COR-L47 (cell line): ENCODE data around the gene PDE1C.
A peak's percentile ranks its signal among the peaks of the same experiment; 100 is the strongest.

ENCODE experiments used
- DNase-seq: peaks from one replicate; lab custom pipeline; 2025; lab: John Stamatoyannopoulos, UW

Gene PDE1C

GRCh38 chr7:31772211-31772610 lies 298.0 kb downstream of the PDE1C start:
- DNase-seq: no peak

DNA sequence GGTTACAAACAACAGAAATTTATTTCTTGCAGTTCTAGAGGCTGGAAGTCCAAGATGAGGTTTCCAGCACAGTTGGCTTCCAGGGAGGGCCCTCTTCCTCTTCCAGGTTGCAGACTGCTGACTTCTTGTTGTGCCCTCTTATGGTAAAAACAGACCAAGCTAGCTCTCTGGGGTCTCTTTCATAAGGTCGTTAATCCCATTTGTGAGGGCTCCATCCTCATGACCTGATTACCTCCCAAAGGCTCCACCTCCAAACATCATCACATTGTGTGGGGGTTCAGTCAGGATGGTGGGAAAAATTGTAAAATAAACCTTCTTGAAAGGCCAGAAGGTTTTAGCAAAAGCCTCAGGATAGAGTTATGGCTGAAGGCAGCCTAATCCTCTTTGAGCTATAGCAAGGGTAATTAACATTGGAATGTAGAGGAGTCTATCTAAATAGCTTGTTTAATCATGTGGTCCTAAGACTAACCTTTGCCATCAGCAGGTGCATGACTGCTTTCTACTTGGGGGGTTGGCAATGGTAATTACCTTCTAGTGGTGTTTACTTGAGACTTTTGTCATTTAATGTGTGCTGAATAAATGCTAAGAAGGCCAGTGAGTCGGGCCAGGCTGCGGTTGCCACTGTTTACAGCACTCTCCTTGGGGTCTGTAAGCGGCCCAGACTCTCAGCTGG lies 302.4 kb downstream of the PDE1C start:
- no peak for DNase-seq

- DNase-seq: no peak
Measured at GRCh38 chr7:31764462-31764861, 305.7 kb downstream of the PDE1C start.

DNA sequence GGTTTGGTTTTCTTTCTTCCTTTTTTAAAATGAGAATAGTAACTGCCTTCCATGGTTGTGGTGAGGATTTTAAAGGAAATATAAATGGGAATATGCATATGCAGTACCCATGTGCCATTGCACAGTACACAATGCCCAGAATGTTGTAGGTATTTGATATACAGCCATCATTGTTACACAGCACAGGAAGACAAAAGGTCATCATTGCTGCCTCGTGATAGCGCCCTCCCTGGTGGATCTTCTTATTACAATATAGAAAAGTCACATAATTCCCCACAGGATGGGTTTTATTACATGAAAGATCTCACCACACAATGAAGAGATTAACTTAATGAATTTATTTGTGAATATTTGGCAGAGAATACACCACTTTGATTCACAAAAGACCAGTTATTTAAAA lies 306.7 kb downstream of the PDE1C start:
- no peak for DNase-seq

DNA sequence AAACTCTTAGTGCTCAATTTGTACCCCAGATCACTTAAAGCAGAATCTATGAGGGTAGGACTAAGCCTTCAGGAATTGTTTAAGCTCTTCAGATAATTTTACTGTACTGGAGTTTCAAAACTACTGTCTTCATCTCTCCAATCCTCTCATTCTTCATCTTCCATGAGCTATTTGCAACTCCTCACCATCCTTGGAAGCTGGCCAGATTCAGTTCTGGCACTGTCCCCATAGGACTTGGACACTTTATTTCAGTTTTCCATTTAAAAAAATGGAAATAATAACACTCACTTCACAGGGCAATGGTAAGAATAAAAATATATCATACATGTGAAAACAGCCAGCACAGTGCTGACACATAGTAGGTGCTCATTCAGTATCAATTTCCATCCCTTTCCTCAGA lies 308.6 kb downstream of the PDE1C start:
- DNase-seq: no peak

DNA sequence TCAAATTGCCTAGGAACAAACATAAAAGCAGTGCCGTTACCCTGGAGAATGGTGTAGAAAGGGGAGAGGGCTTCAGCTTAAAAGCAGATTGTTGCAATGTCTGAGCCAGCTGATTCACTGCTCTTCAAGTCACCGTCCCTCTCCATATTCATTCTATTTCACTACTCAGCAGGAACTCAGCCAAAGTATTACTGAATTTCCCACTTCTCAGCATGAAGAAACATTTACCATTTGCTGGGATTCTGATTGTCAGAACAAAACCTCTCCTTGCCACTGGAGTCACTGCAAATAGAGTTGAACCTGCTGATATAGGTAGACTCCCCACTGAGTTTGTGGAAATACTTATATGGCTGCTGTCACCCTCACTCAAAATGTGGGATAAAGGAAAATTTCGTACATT lies 311.5 kb downstream of the PDE1C start:
- no peak for DNase-seq

DNA sequence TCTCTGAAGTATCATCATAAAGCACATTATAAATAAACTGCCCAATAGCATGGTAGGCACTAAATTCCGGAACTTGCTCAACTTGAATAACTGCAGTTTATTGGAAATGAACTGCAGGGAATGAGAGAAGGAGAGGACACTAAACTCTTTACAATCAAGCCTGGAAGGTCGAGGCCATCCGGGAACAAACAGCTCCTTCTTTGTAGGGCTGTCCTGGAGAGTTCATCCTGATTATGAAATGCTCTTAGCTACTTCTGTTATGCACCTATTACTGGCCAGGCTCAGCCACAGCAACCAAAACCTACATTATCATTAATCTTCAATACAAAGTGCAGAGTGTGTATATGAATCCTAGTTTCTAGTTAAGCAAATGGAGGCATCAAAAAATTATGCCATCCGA lies 318.5 kb downstream of the PDE1C start:
- no peak for DNase-seq

- no peak for DNase-seq
Measured at GRCh38 chr7:31748084-31748483, 322.1 kb downstream of the PDE1C start.

DNA sequence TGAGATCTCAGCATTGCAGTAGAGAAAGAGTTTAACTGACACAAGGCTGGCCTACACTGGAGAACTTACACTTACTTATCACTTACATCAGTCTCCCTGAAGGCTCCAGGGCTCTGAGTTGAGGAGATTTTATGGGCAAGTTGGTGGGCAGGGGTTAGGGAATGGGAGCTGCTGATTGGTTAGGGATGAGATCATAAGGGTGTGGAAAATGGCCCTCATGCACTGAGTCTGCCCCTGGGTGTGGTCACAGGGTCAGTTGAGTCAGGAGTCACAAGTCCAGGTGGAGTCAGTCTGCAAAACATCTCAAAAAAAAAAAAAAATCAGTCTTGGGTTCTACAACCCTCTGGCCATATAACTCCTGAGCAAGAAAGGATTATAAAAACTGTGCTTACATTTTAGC lies 322.7 kb downstream of the PDE1C start:
- DNase-seq: no peak

DNA sequence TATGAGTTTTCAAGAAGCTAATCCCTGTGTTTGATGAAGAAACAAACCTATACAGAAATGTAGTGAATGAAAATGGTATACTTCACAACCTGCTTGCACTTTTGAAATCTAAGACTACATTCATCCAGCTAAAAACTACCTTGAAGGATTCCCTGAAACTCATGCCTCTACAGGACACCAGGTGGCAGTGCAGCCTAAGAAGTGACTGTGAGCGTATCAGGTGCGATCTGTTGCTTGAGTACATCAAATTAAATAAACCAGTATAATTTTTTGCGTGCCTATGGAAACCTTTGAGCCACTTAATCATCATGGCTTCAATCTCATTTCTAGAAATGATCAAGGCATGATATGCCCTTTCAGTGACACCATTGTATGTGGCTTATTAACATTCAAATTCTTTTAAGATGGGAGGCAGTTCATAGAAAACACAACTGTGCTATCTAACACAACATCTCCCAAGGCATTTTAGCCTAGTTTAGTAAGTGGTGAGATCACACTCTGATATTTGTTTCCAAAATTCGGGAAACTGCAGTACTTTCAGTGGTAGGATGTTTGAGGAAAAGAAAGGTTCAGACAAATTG lies 325.8 kb downstream of the PDE1C start:
- DNase-seq: peak; percentile 38

DNA sequence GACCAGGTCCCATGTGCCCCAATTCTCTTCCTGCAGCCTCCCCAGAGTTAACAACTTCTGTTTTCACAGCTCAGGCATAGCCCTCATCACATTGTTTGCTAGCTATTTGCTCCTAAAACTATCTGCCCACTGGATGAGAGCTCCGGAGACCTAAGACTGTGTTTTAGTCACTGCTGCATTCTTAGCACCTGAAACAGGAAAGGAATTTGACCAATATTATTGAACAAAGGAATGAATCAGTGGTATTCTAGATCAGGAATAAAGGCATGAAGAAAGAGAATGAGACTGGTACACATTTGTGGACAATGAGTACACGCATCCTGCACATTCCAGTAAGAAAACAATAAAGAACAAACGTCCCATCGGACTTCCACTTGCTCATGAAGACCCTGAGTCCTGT lies 328.4 kb downstream of the PDE1C start:
- no peak for DNase-seq

DNA sequence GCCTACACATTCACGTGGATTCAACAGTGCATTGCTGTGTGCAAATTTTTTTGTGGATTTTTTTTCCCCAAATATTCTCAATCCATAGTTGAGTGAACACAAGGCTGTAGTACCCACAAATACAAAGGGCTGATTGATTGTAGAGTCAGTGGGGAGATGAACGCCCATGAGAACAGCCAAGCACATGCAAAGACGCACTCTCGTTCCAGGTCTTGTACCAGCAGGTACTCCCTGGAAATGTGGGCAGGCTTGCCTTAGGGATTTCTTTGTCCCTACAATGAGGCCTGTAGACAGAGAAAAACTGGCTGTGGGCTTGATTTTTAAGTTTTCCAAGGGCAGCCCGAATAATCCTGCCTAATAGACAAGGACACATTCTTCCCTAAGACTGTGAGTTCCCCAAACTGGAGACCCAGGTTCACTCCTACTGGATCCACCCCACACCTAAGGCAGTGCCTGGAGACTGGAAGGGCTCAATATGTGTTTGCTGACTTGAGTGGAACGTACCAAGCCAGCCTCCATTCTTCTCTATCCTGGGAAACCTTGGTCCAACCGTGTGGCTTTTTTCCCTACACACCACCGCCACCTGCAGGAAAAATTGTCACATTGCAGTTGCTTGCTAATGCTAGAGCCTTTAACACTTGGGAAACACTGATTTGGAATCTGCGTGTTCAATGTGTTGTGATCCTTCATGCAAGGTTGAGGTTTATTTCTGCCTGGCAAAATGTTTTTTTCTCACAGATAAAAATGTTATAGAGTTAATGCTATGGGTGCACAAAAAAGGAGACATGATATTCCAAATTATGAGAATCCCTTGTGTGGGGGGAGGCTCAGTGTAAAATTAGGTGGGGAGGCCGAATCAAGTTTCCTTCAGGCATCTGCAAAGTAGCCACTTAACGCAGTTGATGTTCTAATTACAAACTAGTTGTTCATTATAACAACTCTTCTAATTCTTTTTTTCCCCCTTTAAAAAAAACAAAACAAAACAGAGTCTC lies 333.9 kb downstream of the PDE1C start:
- peak; percentile 61 for DNase-seq

DNA sequence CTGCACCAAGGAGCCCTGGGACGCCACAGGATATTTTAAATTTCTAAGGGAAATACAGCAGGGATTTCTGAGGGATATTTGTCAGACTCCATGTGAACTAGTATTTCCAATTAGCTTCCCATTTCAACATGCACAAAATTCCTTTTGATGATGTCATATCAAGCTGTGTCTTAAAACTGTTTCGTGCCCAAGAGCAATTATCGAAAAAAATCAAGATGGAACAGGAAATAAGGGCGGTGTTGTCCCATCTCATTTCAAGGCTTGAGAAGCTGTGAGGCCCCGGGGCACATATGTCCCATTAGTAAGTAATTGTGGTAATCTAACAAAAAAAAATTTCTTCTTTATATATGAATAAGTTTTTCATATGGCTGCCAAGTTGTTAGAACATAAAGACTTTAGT lies 335.8 kb downstream of the PDE1C start:
- DNase-seq: no peak

- no peak for DNase-seq
Measured at GRCh38 chr7:31729195-31729804, 340.9 kb downstream of the PDE1C start.

DNA sequence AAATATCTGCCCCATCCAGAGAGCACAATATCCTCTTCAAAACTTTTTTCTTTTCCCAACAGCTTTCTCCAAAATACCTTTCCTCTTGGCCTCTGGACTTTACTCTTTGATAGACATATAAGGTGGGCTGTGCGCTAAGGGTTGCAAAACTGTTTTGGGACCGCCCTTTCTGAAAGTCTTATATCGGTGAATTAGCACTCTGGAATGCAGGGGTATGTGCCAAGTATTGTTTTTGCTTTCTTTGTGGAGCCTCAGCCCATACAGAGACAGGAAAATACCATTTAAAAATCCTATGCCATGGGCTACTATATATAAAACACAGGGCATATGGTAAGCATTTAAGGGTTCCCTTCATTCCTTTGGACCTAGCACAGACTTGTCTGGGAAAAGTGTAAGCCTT lies 345.5 kb downstream of the PDE1C start:
- no peak for DNase-seq

- DNase-seq: peak; percentile 70
Measured at GRCh38 chr7:31720366-31720765, 349.8 kb downstream of the PDE1C start.

DNA sequence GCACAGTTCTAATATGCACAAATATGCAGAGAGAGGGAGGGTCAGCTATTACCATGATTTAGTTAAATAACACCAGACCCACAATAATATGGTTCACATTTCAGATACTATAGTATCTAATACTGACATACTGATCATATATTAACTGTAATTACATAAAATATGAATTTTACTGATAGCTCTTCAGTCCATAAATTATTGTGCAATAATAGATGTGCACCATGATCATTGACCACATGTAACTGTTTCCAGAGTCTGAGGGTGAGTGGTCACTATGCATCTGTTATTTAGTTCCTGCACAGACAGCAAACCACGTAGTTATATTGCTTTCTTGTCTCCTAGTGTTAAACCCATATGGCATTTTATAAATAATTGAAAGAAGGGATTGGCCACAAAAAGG lies 353.9 kb downstream of the PDE1C start:
- no peak for DNase-seq

DNA sequence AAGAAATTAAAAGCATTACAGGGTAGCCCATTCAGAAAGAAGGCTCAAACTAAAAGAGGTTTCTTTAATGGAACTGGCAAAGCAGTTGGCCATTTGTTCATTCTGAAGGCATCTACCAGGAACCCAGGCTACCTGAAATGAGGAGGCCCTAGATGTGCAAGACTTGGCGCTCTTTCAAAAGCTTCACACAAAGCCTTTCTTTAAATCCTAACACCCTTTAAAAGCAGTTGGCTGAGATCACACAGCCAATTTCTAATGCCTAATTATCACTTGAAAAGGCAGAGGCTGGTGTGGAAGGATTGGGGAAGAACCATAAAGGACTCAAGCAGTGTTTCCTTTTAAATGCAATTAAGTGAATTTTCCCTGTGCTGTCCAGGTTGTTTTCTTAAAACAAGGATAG lies 360.0 kb downstream of the PDE1C start:
- DNase-seq: peak; percentile 80

- peak; percentile 47 for DNase-seq
Measured at GRCh38 chr7:31707089-31707488, 363.1 kb downstream of the PDE1C start.

DNA sequence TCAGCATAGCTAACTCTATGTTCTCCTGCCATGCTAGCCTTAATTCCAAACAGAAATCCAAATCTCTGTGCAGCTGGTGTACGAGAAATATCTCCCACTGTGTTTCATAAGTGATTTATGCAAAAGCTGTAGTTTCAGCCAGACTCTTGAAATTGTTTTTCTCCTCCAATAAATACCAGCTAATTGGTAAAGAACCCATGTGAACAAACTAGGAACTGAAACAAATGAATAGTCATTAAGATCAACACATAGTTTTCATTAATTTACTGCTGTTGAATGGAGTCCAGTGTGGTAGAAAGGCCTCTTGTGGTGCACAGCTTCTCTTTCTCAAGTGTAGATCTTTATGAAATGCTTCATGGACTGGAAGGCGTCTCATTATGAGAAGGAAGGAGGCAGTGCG lies 364.8 kb downstream of the PDE1C start:
- DNase-seq: no peak

DNA sequence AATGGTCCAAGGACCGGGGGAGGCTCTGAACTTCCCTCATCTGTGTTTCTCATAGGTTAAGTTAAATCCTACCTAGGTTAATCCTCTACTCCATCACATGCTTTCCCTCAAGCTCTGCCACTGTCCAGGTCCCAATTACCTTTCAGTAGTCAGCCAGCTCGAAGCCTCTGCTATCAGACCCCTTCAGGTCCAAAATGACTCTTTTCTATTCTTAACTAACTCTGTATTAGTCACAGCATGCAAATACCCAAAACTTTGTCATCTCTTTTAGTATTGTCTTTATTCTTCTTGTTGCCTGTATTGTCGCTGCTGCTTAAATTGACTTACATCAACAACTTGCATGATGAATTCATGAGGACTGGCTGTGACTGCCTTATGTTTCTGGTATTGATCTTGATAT lies 367.9 kb downstream of the PDE1C start:
- DNase-seq: no peak
